K562 (cell line): ENCODE results near the gene PLD1. TPM values are rescaled to one million over a fixed set of nuclear protein-coding genes. Genes with fewer than 3 reads are reported as not detected.

Experiments used
- DACH1 ChIP-seq: fragments of 450-650 bp; IDR thresholded peaks from 2 replicates; pipeline ENCODE4 v1.6.1; 2018; ENCODE audit not compliant: partially characterized antibody
- HDAC8 ChIP-seq: fragments of 450-650 bp; IDR thresholded peaks from 2 replicates; pipeline ENCODE4 v1.6.1; 2016; ENCODE audit warnings: mild to moderate bottlenecking, missing genetic modification characterization, moderate library complexity, missing compliant biosample characterization
- KDM2B ChIP-seq: fragments of 250-450 bp; sonication (Bioruptor Pico); IDR thresholded peaks from 2 replicates; pipeline ENCODE4 v1.8.0; 2021; ENCODE audit warnings: mild to moderate bottlenecking, moderate library complexity
- NR1H2 ChIP-seq: sonication (generic); formaldehyde crosslinking; IDR thresholded peaks from 2 replicates; pipeline ENCODE4 v1.4.0; 2020; ENCODE audit warnings: mild to moderate bottlenecking, missing genetic modification reagents
- RNF2 ChIP-seq: sonication (generic); IDR thresholded peaks from 2 replicates; pipeline ENCODE4 v1.6.1; 2016
- SAFB2 ChIP-seq: fragments of 200-400 bp; formaldehyde crosslinking; IDR thresholded peaks from 2 replicates; pipeline ENCODE4 v1.6.1; 2018; ENCODE audit warnings: borderline replicate concordance, low read length, low read depth, moderate library complexity; ENCODE audit not compliant: severe bottlenecking
- SOX6 ChIP-seq: fragments of 450-650 bp; IDR thresholded peaks from 2 replicates; pipeline ENCODE4 v1.6.1; 2014; ENCODE audit warnings: mild to moderate bottlenecking
- STAT5A ChIP-seq: IDR thresholded peaks from 2 replicates; pipeline ENCODE4 v1.6.1; 2012; ENCODE audit warnings: low read length, inconsistent platforms, borderline replicate concordance
- TRIM24 ChIP-seq, 2 experiments: fragments of 450-650 bp; IDR thresholded peaks; 2 replicates each; pipeline ENCODE4 v1.6.1; 2016
- ZNF133 ChIP-seq: fragments of 250-450 bp; sonication (Bioruptor Pico); IDR thresholded peaks from 2 replicates; pipeline ENCODE4 v1.4.0; 2020; ENCODE audit warnings: mild to moderate bottlenecking
- ZNF212 ChIP-seq: fragments of 450-650 bp; formaldehyde crosslinking; IDR thresholded peaks from 2 replicates; pipeline ENCODE4 v1.4.0; 2020; ENCODE audit warnings: mild to moderate bottlenecking
- ZSCAN29 ChIP-seq: fragments of 450-650 bp; IDR thresholded peaks from 2 replicates; pipeline ENCODE4 v1.6.1; 2017
- polyA plus RNA-seq, 8 experiments: library from polyadenylated mRNA; depleted of rRNA in 4 of 8; stranded (reverse) in 5 of 8; unstranded in 3 of 8; fragments of >200 nt; fragmentation: Nextera tagmentation in 2 of 8; fragmentation: Illumina TruSeq in 1 of 8; extraction: Ambion mirVana in 2 of 8; extraction: Trizol in 1 of 8; gene quantifications; 2 replicates each; pipeline versions ENCODE4 v1.2.1 to v1.2.3, GENCODE V29; 2011 to 2014; ENCODE audit warnings: inconsistent platforms in 1 of 8, missing spikeins in 1 of 8
- total RNA-seq, 7 experiments: library from RNA; depleted of rRNA in 6 of 7; stranded (reverse); fragments of >200 nt in 6 of 7; fragmentation: Illumina TruSeq in 2 of 7; extraction: Trizol in 2 of 7; gene quantifications; 2 replicates each; pipeline versions ENCODE4 v1.2.1 to v1.2.3, GENCODE V29; 2011 to 2021; ENCODE audit warnings: low replicate concordance in 1 of 7
- TF ChIP-seq, protein P1 (sequence below): fragments of 450-650 bp; IDR thresholded peaks from 2 replicates; pipeline ENCODE4 v1.6.1; 2014; ENCODE audit warnings: low read depth, mild to moderate bottlenecking, moderate library complexity, borderline replicate concordance

The PLD1 gene
- total and polyA plus RNA-seq, 9 of the 15 experiments (the other 6 are each of a cell fraction or from before 2014, with no cell fraction given): 8.4 to 26.1 (median 18.6) TPM

DNA sequence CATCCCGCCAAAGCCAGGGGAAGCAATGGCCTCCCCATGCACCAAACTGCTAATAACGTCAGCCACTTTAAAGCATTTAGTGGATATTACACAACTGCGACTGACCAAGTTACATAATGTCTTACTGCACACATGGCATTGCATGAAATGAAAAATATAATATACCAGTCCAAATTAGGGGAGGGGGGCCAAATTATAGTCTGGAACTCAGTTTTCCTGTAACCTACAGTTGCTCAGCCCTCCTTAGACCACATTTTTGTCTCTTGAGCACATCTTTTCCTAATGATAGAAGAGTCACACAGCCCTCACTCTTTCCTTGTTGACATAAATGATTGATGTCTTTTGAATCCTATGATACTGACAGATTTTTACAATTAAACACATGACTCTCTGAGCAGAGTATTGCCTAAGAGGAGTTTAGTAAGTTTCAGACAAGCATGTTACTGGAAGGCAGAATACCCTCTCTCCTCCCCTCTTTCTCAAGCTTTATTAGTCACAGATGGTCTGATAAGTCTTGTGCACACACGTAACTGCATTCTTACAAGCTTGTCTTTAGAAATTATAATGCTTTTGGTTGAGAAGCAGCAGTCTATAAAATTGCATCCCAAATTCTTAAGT, 1.1 kb upstream of the PLD1 start (continued):
- TF ChIP-seq HDAC8 (tag): no peak
- TF ChIP-seq DACH1: peak; percentile 7
- TF ChIP-seq TRIM24 (IDR thresholded peaks at IDR 0.05): peak in 1 of 2 experiments; percentile 10; a peak in 1 of 4 replicates
- no peak for TF ChIP-seq ZNF212 (CRISPR knock-in tag)
- no peak for TF ChIP-seq KDM2B (CRISPR knock-in tag)
- peak; percentile 51 for TF ChIP-seq SOX6
- TF ChIP-seq ZNF133 (CRISPR knock-in tag): no peak
- 0 out of 2 replicates have a peak, but pooled peaks have one; percentile 31 for TF ChIP-seq RNF2
- no peak for TF ChIP-seq ZSCAN29
- no peak for TF ChIP-seq STAT5A
- TF ChIP-seq SAFB2: no peak
- TF ChIP-seq, protein P1, sequence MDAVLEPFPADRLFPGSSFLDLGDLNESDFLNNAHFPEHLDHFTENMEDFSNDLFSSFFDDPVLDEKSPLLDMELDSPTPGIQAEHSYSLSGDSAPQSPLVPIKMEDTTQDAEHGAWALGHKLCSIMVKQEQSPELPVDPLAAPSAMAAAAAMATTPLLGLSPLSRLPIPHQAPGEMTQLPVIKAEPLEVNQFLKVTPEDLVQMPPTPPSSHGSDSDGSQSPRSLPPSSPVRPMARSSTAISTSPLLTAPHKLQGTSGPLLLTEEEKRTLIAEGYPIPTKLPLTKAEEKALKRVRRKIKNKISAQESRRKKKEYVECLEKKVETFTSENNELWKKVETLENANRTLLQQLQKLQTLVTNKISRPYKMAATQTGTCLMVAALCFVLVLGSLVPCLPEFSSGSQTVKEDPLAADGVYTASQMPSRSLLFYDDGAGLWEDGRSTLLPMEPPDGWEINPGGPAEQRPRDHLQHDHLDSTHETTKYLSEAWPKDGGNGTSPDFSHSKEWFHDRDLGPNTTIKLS: no peak
- no peak for TF ChIP-seq NR1H2 (CRISPR knock-in tag)
